Hematopoietic multipotent progenitor cell treated with erythropoietin and hydrocortisone succinate and interleukin-3 and kit ligand, for 15 days (in vitro differentiated cells): Measurements from ENCODE around the gene OR1M1.
"Not testable (repeated sequence)": the region's sequence is repeated elsewhere in the genome, so short reads cannot be mapped to it uniquely, and the experiment has no call there.

Experiments used
- DNase-seq: peaks from one replicate; pipeline ENCODE4 v3.0.0-alpha.2; 2015; ENCODE audit warnings: low spot score

OR1M1 gene, protein sequence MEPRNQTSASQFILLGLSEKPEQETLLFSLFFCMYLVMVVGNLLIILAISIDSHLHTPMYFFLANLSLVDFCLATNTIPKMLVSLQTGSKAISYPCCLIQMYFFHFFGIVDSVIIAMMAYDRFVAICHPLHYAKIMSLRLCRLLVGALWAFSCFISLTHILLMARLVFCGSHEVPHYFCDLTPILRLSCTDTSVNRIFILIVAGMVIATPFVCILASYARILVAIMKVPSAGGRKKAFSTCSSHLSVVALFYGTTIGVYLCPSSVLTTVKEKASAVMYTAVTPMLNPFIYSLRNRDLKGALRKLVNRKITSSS

DNA sequence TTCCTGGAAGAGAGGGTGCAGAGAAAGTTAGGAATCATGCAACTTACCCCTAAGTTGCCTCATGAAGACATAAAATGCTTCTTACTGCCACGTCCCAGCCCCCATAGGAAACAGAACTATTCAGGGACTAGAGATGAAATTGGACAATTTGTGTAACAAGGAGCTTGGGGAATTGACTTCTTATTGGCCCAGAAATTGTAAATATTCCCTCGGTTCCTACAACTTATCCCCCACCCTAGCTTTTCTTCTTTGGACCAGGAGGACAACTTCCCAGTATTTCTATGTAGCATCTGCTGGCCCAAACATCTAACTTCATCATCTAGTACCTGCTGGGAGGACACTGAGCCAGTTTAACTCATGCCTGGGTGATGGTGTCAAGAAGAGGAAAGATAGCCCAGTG lies at the start of gene OR1M1:
Gene OR1M1, plus strand, starts transcription at position 301 of the 400 bp plus-strand sequence. CDS start 6,184 bp downstream, outside the sequence.
- no peak for DNase-seq

DNA sequence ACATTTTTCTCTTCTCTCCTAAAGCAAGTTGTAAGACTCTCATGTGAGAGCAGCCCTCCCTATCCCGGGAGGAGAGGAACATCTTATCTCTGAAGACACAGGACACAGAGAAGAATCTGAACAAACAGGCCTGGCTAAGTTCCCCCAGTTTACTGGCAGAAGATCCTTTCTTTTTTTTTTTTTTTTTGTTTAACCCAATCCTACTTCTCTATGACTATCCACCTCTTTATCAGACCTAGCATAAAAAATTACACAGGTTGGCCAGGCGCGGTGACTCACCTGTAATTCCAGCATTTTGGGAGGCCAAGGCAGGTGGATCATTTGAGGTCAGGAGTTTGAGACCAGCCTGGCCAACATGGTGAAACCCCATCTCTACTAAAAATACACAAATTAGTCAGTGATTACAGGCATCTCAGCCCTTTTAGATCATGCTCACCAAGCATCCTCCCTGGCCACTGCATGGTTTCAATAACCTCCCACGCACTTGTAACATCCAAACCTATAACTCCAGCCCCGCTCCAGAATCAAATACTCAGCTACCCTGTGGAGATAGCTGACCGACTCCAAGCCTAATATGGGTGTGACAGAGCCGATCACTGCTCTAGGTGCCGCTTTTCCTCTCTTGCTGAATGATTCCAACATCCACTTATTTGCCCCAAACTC lies 49.3 kb upstream of the OR1M1 start:
- DNase-seq = no peak

DNA sequence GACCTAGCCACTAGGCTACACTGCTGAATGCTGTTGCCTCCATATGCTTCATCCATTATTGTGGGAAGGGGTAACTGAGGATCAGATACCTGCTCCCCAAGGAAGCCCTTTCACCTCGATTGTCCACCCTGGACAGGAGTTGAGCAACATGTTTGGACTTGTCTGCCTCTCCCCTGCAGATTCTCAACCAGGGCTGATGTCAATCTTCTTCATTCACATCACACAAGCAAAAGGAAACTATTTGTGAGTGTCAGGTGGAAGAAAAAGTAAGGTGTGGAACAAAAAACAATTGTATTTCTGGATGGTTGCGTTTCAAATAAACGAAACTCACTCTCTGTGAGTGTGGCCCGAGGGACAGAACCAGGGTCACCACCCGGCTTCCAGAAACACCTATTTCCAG lies 47.1 kb upstream of the OR1M1 start:
- no peak for DNase-seq

DNA sequence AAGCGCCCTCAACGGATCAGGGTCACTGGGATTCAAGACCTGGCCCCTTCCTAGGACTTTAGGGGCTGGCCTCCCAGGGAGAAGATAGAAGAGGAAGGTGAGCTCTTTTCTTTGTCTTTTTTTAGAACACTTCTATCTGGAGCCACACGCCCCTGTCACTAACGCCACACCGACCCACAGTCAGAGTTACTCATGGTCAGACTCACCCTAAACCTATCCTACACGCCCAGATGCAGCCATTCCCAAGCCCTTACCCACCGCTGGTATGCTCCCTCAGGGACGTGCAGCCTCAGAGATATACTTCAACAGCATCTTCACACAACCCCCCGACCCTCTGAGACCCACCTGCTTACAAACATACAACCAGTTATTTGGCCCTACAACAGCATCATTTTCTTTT lies 46.7 kb upstream of the OR1M1 start:
- no peak for DNase-seq

DNA sequence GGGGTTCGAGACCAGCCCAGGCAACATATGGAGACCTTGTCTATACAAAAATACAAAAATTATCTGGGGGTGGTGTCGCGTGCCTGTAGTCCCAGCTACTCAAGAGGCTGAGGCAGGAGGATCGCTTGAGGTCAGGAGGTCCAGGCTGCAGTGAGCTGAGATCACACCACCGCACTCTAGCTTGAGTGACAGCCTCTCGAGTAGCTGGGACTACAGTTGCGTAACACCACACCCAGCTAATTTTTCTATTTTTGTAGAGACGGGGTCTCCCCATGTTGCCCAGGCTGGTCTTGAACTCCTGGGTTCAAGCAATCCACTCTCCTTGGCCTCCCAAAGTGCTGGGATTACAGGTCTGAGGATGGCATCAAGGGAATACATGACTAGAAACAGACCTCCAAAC lies 45.8 kb upstream of the OR1M1 start:
- DNase-seq = no peak

DNA sequence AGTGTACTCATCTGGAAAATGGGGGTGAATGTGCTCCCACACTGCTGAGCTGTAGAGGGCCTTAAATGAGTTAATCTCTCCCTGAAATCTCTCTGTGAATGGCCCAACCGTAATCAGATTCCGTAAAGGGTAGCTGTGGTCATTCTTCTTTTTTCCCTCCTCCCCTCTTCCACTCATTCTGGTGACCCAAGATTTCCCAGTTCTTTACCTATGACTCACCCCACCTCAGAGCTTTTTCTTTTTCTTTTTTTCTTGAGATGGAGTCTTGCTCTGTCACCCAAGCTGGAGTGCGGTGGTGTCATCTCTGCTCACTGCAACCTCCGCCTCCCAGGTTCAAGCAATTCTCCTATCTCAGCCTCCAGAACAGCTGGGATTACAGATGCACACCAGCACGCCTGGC lies 43.3 kb upstream of the OR1M1 start:
- no peak for DNase-seq

DNA sequence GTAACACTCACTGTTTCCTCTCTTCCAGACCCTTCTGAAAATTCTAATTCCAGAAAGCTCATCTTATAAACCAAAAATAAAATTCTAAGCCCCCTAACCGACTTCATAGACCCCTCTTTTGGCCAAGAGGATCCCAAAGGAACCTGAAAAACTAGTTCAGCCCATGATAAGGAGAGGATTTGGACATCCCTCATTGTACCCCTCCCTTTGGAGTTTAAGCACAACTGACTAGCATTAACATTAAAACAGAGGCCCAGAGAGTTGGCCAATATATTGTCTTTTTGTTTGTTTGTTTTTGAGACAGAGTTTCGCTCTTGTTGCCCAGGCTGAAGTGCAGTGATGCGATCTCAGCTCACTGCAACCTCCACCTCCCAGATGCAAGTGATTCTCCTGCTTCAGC lies 42.4 kb upstream of the OR1M1 start:
- DNase-seq = no peak

DNA sequence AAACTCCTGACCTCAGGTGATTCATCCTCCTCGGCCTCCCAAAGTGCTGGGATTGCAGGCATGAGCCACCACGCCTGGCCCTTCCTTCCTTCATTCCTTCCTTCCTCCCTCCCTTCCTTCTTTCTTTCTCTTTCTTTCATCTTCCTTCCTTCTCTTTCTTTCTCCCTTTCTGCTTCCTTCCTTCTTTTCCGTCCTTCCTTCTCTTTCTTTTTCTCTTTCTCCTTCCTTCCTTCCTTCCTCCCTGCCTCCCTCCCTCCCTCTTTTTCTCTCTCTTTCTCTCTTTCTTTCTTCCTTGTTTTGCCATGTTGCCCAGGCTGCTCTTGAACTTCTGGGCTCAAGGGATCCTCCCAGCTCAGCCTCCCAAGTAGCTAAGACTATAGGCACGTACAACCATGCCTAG lies 40.2 kb upstream of the OR1M1 start:
- DNase-seq = no peak

DNA sequence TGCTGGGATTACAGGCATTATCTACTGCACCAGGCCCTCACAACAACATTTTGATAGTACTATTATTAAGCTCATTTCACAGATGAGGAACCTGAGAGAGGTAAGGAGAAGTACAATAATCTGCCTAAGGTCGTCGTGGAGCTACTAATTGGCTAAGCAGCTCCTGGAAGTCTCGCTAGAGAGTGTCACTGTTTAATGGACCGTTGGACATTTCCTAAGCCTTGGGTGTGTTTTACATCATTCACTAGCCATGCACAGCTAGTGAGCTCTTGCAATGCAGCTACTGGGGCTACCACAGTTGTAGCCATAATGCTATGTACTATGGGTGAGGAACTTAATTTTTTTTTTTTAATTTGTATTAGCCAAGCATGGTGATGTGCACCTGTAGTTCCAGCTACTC lies 34.0 kb upstream of the OR1M1 start:
- no peak for DNase-seq

DNA sequence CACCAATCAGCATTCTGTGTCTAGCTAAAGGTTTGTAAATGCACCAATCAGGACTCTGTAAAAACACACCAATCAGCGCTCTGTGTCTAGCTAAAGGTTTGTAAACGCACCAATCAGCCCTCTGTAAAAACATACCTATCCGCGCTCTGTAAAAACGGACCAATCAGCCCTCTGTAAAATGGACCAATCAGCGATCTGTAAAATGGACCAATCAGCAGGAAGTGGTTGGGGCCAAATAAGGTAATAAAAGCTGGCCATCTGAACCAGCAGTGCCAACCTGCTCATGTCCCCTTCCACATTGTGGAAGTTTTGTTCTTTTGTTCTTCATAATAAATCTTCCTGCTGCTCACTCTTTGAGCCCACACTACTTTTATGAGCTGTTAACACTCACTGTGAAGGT lies 33.2 kb upstream of the OR1M1 start:
- not testable (repeated sequence) for DNase-seq

DNA sequence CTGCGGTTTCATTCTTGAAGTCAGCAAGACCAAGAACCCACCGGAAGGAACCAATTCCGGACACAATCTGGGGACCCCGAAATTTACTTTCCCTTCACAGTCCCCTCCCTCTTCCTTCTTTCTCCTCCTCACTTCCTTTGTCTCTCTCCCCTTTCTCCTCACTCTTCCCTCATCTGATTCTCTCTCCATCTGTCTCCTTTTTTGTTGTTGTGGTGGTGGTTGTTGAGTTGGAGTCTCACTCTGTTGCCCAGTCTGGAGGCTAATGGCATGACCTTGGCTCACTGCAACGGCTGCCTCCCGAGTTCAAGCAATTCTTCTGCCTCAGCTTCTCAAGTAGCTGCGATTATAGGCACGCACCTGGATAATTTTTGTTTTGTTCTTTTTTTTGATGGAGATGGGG lies 32.7 kb upstream of the OR1M1 start:
- DNase-seq = no peak

DNA sequence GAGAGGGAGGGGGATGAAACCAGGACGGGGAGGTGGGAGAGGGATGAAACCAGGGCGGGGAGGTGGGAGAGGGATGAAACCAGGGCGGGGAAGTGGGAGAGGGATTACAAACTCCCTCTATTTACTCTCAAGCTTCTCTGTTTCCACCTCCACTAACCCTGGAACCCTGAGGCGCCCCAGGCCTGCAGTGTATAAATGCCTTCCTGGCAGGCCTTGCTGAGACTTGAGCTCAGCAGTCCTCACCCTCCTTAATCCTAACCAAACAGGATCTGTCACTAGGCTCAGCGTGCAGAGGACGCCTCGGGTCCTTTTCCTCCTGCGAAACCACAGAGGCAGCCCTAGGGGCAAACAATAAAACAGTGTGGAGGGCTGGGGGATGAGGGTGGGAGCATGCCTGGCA lies 32.1 kb upstream of the OR1M1 start:
- DNase-seq = no peak

DNA sequence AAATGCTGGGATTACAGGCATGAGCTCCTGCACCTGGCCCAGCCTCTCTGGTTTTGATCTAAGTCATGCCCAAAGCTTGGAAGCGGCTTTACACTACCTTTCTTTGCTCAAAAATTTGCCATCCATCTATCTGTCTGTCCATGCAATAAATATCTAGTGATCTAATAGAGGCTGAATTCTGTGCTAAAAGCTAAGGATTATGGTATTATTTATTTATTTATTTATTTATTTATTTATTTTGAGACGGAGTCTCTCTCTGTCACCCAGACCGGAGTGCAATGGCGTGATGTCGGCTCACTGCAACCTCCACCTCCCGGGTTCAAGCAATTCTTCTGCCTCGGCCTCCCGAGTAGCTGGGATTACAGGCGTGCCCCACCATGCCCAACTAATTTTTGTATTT lies 30.7 kb upstream of the OR1M1 start:
- DNase-seq = not testable (repeated sequence)

DNA sequence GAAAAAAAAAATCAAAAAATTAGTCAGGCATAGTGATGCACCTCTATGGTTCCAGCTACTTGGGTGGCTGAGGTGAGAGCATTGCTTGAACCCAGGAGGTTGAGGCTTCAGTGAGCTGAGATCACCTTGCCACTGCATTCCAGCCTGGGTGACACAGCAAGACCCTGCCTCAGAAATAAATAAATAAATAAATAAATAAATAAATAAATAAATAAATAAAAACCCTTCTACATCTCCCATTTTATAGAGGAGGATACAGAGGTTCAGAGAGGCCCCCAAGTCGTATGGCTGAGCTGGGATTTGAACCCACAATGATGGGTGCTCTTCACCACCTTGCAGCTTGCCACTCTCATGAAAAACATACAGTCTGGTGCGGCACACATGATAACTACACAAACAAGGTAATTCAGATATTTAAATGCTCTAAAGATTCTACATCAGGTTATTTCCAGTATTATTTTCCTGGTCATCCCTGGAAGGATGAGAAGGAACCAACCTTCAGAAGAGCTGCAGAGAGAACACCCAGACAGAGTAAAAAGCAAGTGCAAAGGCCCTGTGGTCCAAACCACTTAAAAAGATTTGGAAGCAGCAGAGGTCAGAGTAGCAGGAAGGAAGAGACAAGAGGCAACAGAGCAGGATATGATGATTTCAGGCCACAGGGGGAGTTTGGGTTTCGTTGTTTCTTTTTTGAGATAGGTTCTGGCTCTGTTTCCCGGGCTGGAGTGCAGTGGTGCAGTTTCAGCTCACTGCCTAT lies 29.2 kb upstream of the OR1M1 start:
- no peak for DNase-seq

DNA sequence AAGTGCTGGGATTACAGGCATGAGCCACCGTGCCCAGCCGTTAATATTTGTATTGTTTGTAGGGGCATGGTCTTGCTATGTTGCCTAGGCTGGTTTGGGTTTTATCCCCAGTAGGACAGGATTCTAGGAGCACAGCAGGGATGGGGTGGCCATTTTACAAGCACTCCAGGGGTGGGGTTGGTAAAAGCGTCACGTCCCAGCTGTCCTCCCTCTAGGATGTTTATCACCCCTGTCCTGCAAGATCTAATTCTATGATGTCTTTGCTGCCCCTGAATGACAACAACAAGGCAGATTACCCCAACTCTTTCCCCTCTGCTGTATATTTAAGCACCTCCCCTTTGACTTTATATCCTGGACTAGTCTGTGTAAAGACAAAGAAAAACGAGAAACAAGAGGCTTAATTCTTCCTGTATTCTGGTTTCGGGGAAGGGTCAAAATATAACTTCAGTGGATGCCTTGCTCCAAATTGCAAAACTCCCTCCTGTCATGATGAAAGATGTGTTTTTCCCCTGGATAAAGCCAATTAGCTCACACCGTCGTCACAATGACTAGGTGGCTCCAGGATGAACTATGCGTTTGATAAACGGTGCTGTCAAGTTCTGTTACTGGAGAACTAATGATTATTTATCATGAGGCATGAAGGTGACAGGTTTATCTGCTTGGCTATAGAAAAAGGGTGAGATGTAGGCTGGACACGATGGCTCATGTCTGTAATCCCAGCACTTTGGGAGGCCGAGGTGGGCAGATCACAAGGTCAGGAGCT lies 27.8 kb upstream of the OR1M1 start:
- DNase-seq = no peak

DNA sequence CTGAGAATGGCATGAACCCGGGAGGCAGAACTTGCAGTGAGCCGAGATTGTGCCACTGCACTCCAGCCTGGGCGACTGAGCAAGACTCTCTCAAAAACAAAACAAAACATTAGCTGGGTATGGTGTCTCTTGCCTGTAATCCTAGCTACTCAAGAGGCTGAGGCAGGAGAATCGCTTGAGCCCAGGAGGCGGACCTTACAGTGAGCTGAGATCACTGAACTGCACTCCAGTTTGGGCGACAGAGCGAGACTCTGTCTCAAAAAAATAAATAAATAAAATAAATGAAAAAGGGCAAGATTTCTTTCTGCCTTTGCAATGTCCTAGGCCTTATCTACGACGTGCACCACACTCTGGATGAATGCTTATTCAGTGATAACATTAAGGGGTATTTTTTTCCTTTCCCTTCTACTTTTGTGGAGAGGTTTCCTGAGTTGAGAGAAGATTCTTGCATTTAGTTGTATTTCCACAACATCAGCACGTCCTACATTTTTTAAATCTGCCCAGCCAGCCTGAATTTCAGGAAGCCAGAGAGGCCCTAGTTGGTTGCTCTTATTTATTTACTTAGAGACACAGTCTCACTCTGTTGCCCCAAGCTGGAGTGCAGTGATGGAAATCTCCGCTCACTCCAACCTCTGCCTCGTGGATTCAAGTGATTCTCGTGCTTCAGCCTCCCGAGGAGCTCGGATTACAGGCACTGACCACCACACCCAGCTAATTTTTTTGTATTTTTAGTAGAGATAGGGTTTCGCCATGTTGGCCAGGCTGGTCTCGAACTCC lies 26.1 kb upstream of the OR1M1 start:
- no peak for DNase-seq

DNA sequence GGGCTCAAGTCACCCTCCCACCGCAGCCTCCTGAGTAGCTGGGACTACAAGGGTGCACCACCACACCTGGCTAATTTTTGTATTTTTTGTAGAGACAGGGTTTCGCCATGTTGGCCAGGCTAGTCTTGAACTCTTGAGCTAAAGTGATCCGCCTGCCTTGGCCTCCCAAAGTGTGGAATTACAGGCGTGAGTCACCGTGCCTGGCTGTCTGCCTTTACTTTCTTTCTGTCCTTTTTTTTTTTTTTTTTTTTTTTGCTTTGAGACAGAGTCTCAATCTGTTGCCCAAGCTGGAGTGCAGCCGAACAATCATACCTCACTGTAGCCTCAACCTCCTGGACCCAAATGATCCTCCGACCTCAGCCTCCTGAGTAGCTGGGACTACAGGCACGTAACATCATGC lies 25.0 kb upstream of the OR1M1 start:
- no peak for DNase-seq

DNA sequence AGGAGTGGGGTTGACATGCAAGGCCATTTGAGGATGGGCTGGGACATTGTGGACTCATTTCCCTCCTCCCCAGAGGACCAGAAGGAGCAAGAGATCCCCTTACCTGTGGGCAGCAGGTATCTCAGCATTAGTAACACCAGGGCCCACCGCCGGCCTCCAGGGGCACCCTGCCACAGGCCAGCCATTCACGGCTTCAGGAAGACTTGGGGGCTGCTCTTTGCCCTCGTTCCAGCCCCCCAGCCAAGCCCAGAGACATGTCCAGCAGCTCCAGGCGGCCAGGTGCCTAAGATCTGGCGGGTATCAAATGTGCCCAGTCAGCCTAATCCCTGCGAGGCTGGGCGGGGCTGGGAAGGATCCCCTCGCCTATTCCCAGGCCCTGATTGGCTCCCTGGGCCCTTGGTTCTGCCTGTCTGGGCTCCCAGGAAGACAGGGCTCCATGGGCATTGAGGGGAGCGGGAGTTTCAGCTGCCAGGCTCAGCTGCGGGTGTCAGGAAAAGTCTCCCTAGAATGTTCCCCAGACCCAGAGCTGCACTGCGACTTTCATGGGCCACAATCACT lies 21.3 kb upstream of the OR1M1 start:
- DNase-seq = no peak

DNA sequence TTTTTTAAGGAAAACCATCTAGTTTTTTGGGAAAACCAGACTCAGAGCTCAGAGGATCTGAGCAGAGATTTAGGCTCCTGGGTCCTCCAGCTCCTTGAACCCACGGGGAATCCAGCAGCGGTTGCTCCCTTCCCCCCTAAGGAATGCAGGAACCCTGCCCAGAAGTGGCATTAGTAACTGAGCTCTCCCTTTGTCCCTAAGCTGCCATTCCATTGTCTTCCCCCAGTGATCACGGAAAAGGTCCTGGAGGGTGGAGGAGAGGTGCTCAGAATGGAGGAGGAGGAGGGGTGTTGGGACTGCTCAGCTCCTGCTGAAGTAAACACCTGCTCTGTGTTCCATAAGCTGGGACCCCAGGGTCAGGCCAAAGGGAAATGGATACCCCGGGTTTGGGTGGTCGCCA lies 16.8 kb upstream of the OR1M1 start:
- no peak for DNase-seq

DNA sequence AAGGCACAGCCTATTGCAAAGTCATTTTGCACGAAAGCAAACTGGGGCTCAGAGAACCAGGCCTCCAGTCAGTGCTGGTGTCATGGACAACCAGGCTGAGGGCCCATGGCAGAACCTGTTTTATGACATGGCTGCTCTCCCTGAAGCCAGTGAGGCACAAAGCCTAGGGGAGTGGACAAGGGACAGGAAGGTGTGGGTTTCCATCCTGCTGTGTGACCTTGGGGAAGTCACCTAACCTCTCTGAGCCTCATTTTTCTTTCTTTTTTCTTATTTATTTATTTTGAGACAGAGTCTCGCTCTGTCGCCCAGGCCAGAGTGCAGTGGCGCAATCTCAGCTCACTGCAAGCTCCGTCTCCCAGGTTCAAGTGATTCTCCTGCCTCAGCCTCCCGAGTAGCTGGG lies 15.1 kb upstream of the OR1M1 start:
- DNase-seq = not testable (repeated sequence)

DNA sequence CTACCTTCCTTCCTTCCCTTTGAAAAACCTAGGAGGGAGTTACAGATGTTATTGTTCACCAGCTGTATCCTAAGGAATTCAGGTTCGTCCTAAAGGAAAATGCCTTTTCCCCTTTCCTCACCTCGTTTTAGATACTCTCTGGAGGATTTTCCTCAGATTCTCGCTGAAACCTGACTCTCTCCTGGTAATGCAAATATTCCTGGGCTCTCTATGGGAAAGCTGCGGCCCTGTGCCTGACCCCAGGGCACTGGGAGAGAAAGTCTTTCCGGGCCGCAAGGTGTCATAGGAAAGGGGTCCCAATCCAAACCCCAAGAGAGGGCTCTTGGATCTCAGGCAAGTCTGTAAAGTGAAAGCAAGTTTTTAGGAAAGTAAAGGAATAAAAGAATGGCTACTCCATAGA lies 13.1 kb upstream of the OR1M1 start:
- no peak for DNase-seq
